ENCODE measurements around the gene NECAP2. TPM values are rescaled to one million over a fixed set of nuclear protein-coding genes. Genes with fewer than 3 reads are reported as not detected.

Gene NECAP2
- total RNA-seq, 3 donors from 2014 or later (not counting 1 experiment from before 2014, with no cell fraction given): 62.1 to 73.1 (median 73.0) TPM

DNA sequence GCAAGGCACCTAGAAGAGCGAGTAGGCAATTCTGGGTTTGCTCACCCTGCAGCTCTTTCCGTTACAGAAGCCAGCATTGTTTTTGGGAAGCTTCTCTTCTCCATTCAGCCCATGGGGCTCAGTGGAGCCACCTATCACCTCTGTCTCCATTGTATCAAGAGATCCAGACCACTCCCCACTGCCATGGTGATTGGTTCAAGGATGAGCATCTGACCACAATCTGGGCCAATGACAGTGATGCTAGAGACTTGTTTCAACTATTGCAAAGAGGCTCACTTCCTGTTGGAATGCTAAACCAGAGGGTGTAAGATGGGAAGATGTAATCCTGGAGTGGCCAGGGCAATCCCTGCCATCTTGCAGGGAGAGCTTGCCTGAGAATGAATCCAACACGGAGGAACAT is 9.9 kb upstream of the NECAP2 start:
- no peak for TF ChIP-seq CTCF (IDR thresholded peaks at IDR 0.05)
- H3K4me1 ChIP-seq (ENCODE audit: control insufficient read depth, insufficient read depth, low read length): peaks cover 7% of the 10 kb centered on the region
- no peaks in the 10 kb centered on the region for H3K9me3 ChIP-seq (ENCODE audit: control insufficient read depth, insufficient read depth, low read length)
- no peaks in the 10 kb centered on the region for H3K36me3 ChIP-seq (ENCODE audit: control insufficient read depth, insufficient read depth, low read length)
- Mint-ChIP-seq H3K27ac (no peak overlapping the region), H3K36me3 (no peaks in the 10 kb centered on the region), H3K4me3 (no peak overlapping the region), H3K9me3 (no peaks in the 10 kb centered on the region), H3K4me1 (no peaks in the 10 kb centered on the region), H3K27me3 (ENCODE audit: low read depth in 2 of 2) (peaks cover 0 to 3% of the 10 kb centered on the region in 2 donors)
- intact Hi-C loops (cut with micrococcal nuclease): no loop called here
- no peak overlapping the region for H3K27ac ChIP-seq (ENCODE audit: low read length)
- no peak overlapping the region for H3K4me3 ChIP-seq (ENCODE audit: low read length)
- 95% methylated on average over 3 of the region's 3 CpGs for WGBS (ENCODE audit: insufficient coverage)
- H3K27me3 ChIP-seq (ENCODE audit: control insufficient read depth, insufficient read depth, low read length): no peaks in the 10 kb centered on the region
- no peak for DNase-seq
- ATAC-seq: no peak

GRCh38 chr1:16433030-16433429 is 7.5 kb upstream of the NECAP2 start:
- Mint-ChIP-seq H3K36me3 (no peaks in the 10 kb centered on the region), H3K9me3 (no peaks in the 10 kb centered on the region), H3K27me3 (ENCODE audit: low read depth in 2 of 2) (peaks cover 0 to 3% of the 10 kb centered on the region in 2 donors), H3K4me3 (no peak overlapping the region), H3K27ac (no peak overlapping the region), H3K4me1 (no peaks in the 10 kb centered on the region)
- ATAC-seq (no peak), DNase-seq (no peak)
- H3K27me3 ChIP-seq (ENCODE audit: control insufficient read depth, insufficient read depth, low read length): no peaks in the 10 kb centered on the region
- no peaks in the 10 kb centered on the region for H3K9me3 ChIP-seq (ENCODE audit: control insufficient read depth, insufficient read depth, low read length)
- peaks cover 7% of the 10 kb centered on the region for H3K4me1 ChIP-seq (ENCODE audit: control insufficient read depth, insufficient read depth, low read length)
- TF ChIP-seq CTCF (IDR thresholded peaks at IDR 0.05): no peak
- H3K4me3 ChIP-seq (ENCODE audit: low read length): no peak overlapping the region
- no peaks in the 10 kb centered on the region for H3K36me3 ChIP-seq (ENCODE audit: control insufficient read depth, insufficient read depth, low read length)
- no peak overlapping the region for H3K27ac ChIP-seq (ENCODE audit: low read length)
- 73% methylated on average over 9 of the region's 9 CpGs for WGBS (ENCODE audit: insufficient coverage)
- intact Hi-C loops (cut with micrococcal nuclease): no loop called here

DNA sequence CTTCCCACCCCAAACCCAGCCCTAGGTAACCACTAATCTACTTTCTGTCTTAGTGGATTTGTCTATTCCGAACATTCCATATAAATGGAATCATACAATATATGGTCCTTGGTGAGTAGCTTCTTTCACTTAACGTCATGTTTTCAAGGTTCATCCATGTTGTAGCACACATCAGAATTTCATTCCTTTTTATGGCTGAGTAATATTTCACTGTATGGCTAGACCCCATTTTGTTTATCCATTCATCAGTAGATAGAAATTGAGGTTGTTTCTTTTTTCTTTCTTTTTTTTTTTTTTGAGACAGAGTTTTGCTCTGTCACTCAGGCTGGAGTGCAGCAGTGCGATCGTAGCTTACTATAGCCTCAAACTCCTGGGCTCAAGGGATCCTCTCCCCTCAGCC is 6.5 kb upstream of the NECAP2 start:
- Histone ChIP-seq H3K36me3 (ENCODE audit: control insufficient read depth, insufficient read depth, low read length) (no peaks in the 10 kb centered on the region), H3K4me3 (ENCODE audit: low read length) (no peak overlapping the region), H3K4me1 (ENCODE audit: control insufficient read depth, insufficient read depth, low read length) (peaks cover 7% of the 10 kb centered on the region), H3K27me3 (ENCODE audit: control insufficient read depth, insufficient read depth, low read length) (no peaks in the 10 kb centered on the region), H3K27ac (ENCODE audit: low read length) (no peak overlapping the region), H3K9me3 (ENCODE audit: control insufficient read depth, insufficient read depth, low read length) (no peaks in the 10 kb centered on the region)
- Mint-ChIP-seq H3K36me3 (no peaks in the 10 kb centered on the region), H3K4me1 (no peaks in the 10 kb centered on the region), H3K9me3 (no peaks in the 10 kb centered on the region), H3K4me3 (no peak overlapping the region), H3K27ac (no peak overlapping the region), H3K27me3 (ENCODE audit: low read depth in 2 of 2) (peaks cover 0 to 3% of the 10 kb centered on the region in 2 donors)
- TF ChIP-seq CTCF (IDR thresholded peaks at IDR 0.05): no peak
- intact Hi-C loops (cut with micrococcal nuclease): no loop called here
- 100% methylated on average over 3 of the region's 4 CpGs for WGBS (ENCODE audit: insufficient coverage)
- ATAC-seq: no peak
- DNase-seq: no peak

DNA sequence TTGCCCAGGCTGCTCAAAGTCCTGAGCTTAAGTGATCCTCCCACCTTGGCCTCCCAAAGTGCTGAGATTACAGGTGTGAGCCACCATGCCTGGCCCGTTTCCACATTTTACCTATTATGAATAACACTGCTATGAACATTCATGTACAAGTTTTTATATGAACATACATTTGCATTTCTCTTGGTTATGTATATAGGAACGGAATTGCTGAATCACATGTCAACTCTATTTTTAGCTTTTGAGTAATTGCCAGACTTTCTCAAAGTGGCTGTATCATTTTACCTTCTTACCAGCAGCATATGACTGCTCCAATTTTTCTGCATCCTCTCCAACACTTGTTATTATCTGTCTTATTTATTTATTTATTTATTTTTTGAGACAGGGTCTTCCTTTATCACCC is 6.0 kb upstream of the NECAP2 start:
- DNase-seq: no peak
- Histone ChIP-seq H3K27me3 (ENCODE audit: control insufficient read depth, insufficient read depth, low read length) (no peaks in the 10 kb centered on the region), H3K4me3 (ENCODE audit: low read length) (no peak overlapping the region), H3K36me3 (ENCODE audit: control insufficient read depth, insufficient read depth, low read length) (no peaks in the 10 kb centered on the region), H3K27ac (ENCODE audit: low read length) (no peak overlapping the region), H3K9me3 (ENCODE audit: control insufficient read depth, insufficient read depth, low read length) (no peaks in the 10 kb centered on the region), H3K4me1 (ENCODE audit: control insufficient read depth, insufficient read depth, low read length) (peaks cover 7% of the 10 kb centered on the region)
- H3K27me3 Mint-ChIP-seq (ENCODE audit: low read depth in 2 of 2): peaks cover 0 to 3% of the 10 kb centered on the region in 2 donors
- no CpG with 5 or more reads among the region's 2 CpGs for WGBS (ENCODE audit: insufficient coverage)
- no peak for TF ChIP-seq CTCF (IDR thresholded peaks at IDR 0.05)
- no peaks in the 10 kb centered on the region for H3K36me3 Mint-ChIP-seq
- H3K4me3 Mint-ChIP-seq: no peak overlapping the region
- H3K4me1 Mint-ChIP-seq: no peaks in the 10 kb centered on the region
- H3K27ac Mint-ChIP-seq: no peak overlapping the region
- intact Hi-C loops (cut with micrococcal nuclease): no loop called here
- H3K9me3 Mint-ChIP-seq: no peaks in the 10 kb centered on the region
- ATAC-seq: no peak

Measured in natural killer cell (primary cell).